ENCODE measurements around the gene OR6T1. TPM values are rescaled to one million over a fixed set of nuclear protein-coding genes. Genes with fewer than 3 reads are reported as not detected.

OR6T1 gene
- total RNA-seq: not detected in 2 replicates

- no peak for DNase-seq (ENCODE audit: low read depth in 2 of 2)
Observed at GRCh38 chr11:123943738-123944137, at the start of gene OR6T1. Gene OR6T1 (minus strand): TSS chr11:123943838. CDS start chr11:123943838, 0 bp downstream.

DNA sequence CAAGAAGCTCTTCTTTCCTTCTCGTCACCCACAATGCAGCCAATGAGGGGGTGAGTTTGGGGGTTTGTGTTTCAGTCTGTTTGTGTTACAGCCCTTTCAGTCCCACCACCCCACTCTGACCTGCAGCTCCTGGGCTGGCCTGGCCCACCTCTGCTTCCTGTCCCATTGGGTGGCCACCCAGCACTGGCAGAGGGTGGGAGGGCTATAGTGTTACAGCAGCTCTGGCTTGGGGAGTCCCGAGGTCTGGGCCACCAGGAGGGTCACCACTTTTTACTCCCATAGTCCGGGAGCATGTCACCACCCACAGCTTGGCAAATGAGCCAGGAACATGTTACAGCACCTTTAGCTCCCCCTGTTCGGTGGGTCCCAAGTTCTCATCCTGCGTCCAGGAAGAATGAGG lies 35.7 kb upstream of the OR6T1 start:
- no peak for DNase-seq (ENCODE audit: low read depth in 2 of 2)

GRCh38 chr11:123977731-123978347 lies 34.2 kb upstream of the OR6T1 start, which contains the start of gene OR10S1:
Gene OR10S1 (minus strand): TSS chr11:123977781. CDS start chr11:123977664, 117 bp downstream.
- no peak for DNase-seq (ENCODE audit: low read depth in 2 of 2)

- peak in 1 of 2 donors; percentile 19 for DNase-seq (ENCODE audit: low read depth in 2 of 2)
Observed at GRCh38 chr11:123976770-123977560, 33.3 kb upstream of the OR6T1 start.

GRCh38 chr11:123973816-123974215 lies 30.2 kb upstream of the OR6T1 start:
- DNase-seq (ENCODE audit: low read depth in 2 of 2): peak; percentile 40 to 98

- no peak for DNase-seq (ENCODE audit: low read depth in 2 of 2)
Observed at GRCh38 chr11:123956752-123957151, 13.1 kb upstream of the OR6T1 start.

- no peak for DNase-seq (ENCODE audit: low read depth in 2 of 2)
Observed at GRCh38 chr11:123945132-123945531, 1.5 kb upstream of the OR6T1 start.

GRCh38 chr11:123942413-123942812 lies 1.2 kb downstream of the OR6T1 start:
- DNase-seq (ENCODE audit: low read depth in 2 of 2): no peak

DNA sequence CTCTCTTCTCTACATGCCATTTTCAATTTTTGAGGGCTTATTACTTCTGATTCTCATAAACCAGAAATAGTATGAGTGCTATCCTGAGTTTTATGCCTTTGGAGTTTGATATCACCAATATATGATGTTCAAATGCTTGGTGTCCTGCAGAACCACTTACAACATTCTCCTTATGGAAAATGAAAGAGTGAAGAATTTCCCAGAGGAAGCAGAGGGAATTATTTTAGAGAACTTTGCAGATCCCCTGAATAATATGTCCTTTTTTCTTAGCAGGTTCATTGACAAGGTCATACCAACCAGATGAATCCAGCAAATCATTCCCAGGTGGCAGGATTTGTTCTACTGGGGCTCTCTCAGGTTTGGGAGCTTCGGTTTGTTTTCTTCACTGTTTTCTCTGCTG lies 4.3 kb downstream of the OR6T1 start, which contains the start of gene OR4D5:
Gene OR4D5, plus strand, starts transcription at position 301 of the 400 bp plus-strand sequence. Its CDS starts 0 bp downstream, at position 301.
- no peak for DNase-seq (ENCODE audit: low read depth in 2 of 2)

DNA sequence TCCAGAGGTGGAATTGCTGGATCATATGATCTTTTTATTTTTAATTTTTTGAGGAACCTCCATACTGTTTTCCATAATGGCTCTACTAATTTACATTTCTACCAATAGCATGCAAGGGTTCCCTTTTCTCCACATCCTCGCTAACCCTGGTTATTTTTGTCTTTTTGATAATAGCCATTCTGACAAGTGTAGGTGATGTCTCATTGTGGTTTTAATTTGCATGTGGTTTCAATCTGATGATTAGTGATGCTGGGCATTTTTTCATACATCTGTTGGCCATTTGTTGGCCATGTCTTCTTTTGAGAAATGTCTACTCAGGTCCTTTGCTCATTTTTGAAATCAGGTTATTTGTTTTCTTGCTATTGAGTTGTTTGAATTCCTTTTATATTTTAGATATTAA lies 19.6 kb downstream of the OR6T1 start:
- DNase-seq (ENCODE audit: low read depth in 2 of 2): no peak

GRCh38 chr11:123920943-123921342 lies 22.7 kb downstream of the OR6T1 start:
- no peak for DNase-seq (ENCODE audit: low read depth in 2 of 2)

GRCh38 chr11:123905826-123906225 lies 37.8 kb downstream of the OR6T1 start:
- DNase-seq (ENCODE audit: low read depth in 2 of 2): no peak

GRCh38 chr11:123904932-123905331 lies 38.7 kb downstream of the OR6T1 start:
- no peak for DNase-seq (ENCODE audit: low read depth in 2 of 2)

- DNase-seq (ENCODE audit: low read depth in 2 of 2): no peak
Observed at GRCh38 chr11:123903932-123904331, 39.7 kb downstream of the OR6T1 start.

GRCh38 chr11:123901867-123902266 lies 41.8 kb downstream of the OR6T1 start, which contains the start of gene OR8D4:
Gene OR8D4 (plus strand): TSS chr11:123902167. CDS start chr11:123906432, 4,265 bp downstream.
- no peak for DNase-seq (ENCODE audit: low read depth in 2 of 2)

- DNase-seq (ENCODE audit: low read depth in 2 of 2): no peak
Observed at GRCh38 chr11:123899792-123900191, 43.8 kb downstream of the OR6T1 start.

Other genes starting within 250 kb of the OR6T1 start
- 2.8 and 5.6 TPM in 2 replicates for gene ZNF202, start 202.2 kb downstream of the OR6T1 start, total RNA-seq
- gene OR6X1, start 189.3 kb downstream of the OR6T1 start, total RNA-seq: not detected in 2 replicates
- gene OR6M1, start 137.5 kb downstream of the OR6T1 start, total RNA-seq: not detected in 2 replicates
- gene TMEM225, start 58.2 kb downstream of the OR6T1 start, total RNA-seq: not detected in 2 replicates
- gene OR8D4, start 41.7 kb downstream of the OR6T1 start, total RNA-seq: not detected in 2 replicates
- not detected in 2 replicates for gene OR4D5, start 4.2 kb downstream of the OR6T1 start, total RNA-seq
- gene OR10S1, start 33.9 kb upstream of the OR6T1 start, total RNA-seq: not detected in 2 replicates
- gene OR10G6, start 51.3 kb upstream of the OR6T1 start, total RNA-seq: not detected in 2 replicates
- not detected in 2 replicates for gene OR10G4, start 69.2 kb upstream of the OR6T1 start, total RNA-seq
- gene OR10G9, start 79.2 kb upstream of the OR6T1 start, total RNA-seq: not detected in 2 replicates
- not detected in 2 replicates for gene OR10G8, start 83.0 kb upstream of the OR6T1 start, total RNA-seq
- not detected in 2 replicates for gene OR10G7, start 97.5 kb upstream of the OR6T1 start, total RNA-seq
- 3.2 and 4.1 TPM in 2 replicates for gene VWA5A, start 171.6 kb upstream of the OR6T1 start, total RNA-seq
- gene OR10D3, start 239.5 kb upstream of the OR6T1 start, total RNA-seq: not detected in 2 replicates